Effector memory CD4-positive, alpha-beta T cell (primary cell): ENCODE measurements around the gene CWF19L2.
"Not testable (repeated sequence)": the region's sequence is repeated elsewhere in the genome, so short reads cannot be mapped to it uniquely, and the experiment has no call there.

Experiments used
- DNase-seq, 3 donors: peaks; one replicate each; pipeline ENCODE4 v3.0.0-alpha.2; 2020
- H3K27ac ChIP-seq: 2 replicates; pipeline ENCODE4 v1.7.0; 2013; ENCODE audit warnings: mild to moderate bottlenecking, low read length, moderate library complexity; ENCODE audit not compliant: insufficient read depth, poor library complexity, severe bottlenecking
- H3K27me3 ChIP-seq: replicated peaks from 2 replicates; pipeline ENCODE4 v1.7.0; 2013; ENCODE audit warnings: mild to moderate bottlenecking, low read length; ENCODE audit not compliant: insufficient read depth, control insufficient read depth, poor library complexity, severe bottlenecking
- H3K36me3 ChIP-seq: 2 replicates; pipeline ENCODE4 v1.7.0; 2013; ENCODE audit warnings: mild to moderate bottlenecking, low read length, moderate library complexity; ENCODE audit not compliant: control insufficient read depth, insufficient read depth
- H3K4me1 ChIP-seq: 2 replicates; pipeline ENCODE4 v1.7.0; 2013; ENCODE audit warnings: low read length, mild to moderate bottlenecking; ENCODE audit not compliant: control insufficient read depth, insufficient read depth, poor library complexity, severe bottlenecking
- H3K4me3 ChIP-seq: 2 replicates; pipeline ENCODE4 v1.7.0; 2013; ENCODE audit warnings: low read length, low read depth, mild to moderate bottlenecking; ENCODE audit not compliant: insufficient read depth, poor library complexity, severe bottlenecking
- H3K9me3 ChIP-seq: 2 replicates; pipeline ENCODE4 v1.7.0; 2013; ENCODE audit warnings: mild to moderate bottlenecking, low read length, moderate library complexity; ENCODE audit not compliant: control insufficient read depth

CWF19L2 gene

GRCh38 chr11:107392611-107393010 is 65.0 kb downstream of the CWF19L2 start:
- Histone ChIP-seq H3K27ac (no peak overlapping the region), H3K4me3 (no peak overlapping the region), H3K9me3 (no peaks in the 10 kb centered on the region), H3K4me1 (no peaks in the 10 kb centered on the region), H3K27me3 (no peaks in the 10 kb centered on the region), H3K36me3 (peaks cover 39% of the 10 kb centered on the region)
- DNase-seq = no peak

DNA sequence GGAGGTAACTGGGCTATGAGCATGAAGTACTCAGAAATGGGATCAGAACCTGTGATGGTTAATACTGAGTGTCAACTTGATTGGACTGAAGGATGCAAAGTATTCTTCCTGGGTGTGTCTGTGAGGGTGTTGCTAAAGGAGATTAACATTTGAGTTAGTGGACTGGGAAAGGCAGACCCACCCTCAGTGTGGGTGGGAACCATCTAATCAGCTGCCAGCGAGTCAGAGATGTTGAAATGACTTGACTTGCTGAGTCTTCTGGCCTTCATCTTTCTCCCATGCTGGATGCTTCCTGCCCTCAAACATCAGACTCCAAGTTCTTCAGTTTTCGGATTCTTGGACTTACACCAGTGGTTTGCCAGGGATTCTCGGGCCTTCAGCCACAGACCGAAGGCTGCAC is 66.9 kb downstream of the CWF19L2 start:
- H3K27me3 ChIP-seq, H3K4me1 ChIP-seq, H3K27ac ChIP-seq, H3K9me3 ChIP-seq, DNase-seq, H3K4me3 ChIP-seq: not testable (repeated sequence)
- H3K36me3 ChIP-seq = peaks cover 34% of the 10 kb centered on the region

GRCh38 chr11:107387666-107388065 is 70.0 kb downstream of the CWF19L2 start:
- no peaks in the 10 kb centered on the region for H3K27me3 ChIP-seq
- no peak overlapping the region for H3K4me3 ChIP-seq
- H3K36me3 ChIP-seq = peaks cover 34% of the 10 kb centered on the region
- no peak for DNase-seq
- no peaks in the 10 kb centered on the region for H3K4me1 ChIP-seq
- H3K9me3 ChIP-seq = no peaks in the 10 kb centered on the region
- H3K27ac ChIP-seq = no peak overlapping the region

- Histone ChIP-seq H3K4me1 (no peaks in the 10 kb centered on the region), H3K4me3 (no peak overlapping the region), H3K9me3 (no peaks in the 10 kb centered on the region), H3K27ac (no peak overlapping the region), H3K36me3 (peaks cover 21% of the 10 kb centered on the region), H3K27me3 (no peaks in the 10 kb centered on the region)
- no peak for DNase-seq
Observed at GRCh38 chr11:107385361-107385981, 72.2 kb downstream of the CWF19L2 start.

DNA sequence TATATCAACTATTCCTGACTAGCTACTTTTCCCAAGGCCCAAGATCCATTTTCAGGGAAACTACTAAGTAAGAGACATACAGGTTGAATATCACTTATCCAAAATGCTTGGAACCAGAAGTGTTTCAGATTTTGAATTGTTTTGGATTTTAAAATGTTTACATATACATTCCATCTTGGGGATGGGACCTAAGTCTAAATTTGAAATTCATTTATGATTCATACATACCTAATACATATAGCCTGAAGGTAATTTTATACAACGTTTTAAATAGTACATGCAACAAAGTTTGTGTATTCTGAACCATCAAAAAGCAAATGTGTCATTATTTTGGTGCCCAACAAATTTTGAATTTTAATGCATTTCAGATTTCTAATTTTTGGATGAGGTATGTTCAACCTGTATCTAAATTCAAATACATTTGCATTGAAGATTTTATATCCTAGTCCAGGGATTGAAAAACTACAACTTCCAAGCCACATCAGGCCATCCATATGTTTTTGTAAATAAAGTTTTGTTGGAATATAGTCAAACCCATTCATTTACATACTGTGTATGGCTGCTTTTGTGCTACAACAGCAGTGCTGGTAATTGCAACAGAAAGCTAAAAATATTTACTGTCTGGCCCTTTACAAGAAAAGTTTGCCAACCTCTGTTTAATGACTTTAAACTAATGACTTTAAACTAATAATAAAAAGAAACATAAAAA is 73.3 kb downstream of the CWF19L2 start:
- DNase-seq = no peak
- no peaks in the 10 kb centered on the region for H3K4me1 ChIP-seq

DNA sequence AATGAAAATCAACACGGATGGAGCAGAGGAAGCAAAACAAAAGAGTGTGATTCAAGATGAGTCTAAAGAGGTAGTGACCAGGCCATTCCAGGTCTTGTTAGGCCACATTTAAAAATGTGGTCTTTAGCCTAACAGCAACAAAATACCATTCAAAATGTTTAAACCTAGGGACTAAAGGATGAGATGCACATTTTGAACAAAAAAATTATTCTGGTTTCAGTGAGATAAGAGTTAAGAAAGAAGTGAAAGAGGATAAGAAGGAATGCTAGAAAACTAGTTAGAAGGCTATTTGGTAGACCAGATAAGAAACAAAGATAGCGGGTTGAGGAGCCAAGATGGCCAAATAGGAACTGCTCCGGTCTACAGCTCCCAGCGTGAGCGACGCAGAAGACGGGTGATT is 85.2 kb downstream of the CWF19L2 start:
- no peak for DNase-seq
- Histone ChIP-seq H3K9me3 (no peaks in the 10 kb centered on the region), H3K27me3 (no peaks in the 10 kb centered on the region), H3K27ac (no peak overlapping the region), H3K4me1 (no peaks in the 10 kb centered on the region), H3K4me3 (no peak overlapping the region), H3K36me3 (no peaks in the 10 kb centered on the region)

More for the DNA sequence above, 73.3 kb downstream of the CWF19L2 start:
- Histone ChIP-seq H3K9me3 (no peaks in the 10 kb centered on the region), H3K27ac (no peak overlapping the region), H3K27me3 (no peaks in the 10 kb centered on the region), H3K36me3 (peaks cover 14% of the 10 kb centered on the region), H3K4me3 (no peak overlapping the region)

DNA sequence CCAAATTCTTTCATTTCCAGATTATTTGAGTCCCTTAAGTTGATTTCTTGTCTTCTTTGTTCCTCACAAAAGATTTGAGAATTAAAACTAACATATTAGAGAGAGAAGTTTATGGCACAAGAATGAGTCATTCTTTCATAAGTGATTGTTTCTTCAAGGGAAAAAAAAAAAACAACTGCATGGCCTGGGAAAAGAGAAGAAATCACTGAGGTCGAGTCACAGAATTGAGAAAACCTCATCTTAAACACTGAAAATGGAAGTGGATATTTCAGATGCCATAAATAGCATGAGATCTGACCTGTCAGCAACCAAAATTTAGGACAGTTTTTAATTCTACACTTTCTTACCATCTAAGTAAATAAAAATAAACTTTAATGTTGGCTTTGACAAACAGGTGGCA is 87.2 kb downstream of the CWF19L2 start:
- H3K27me3 ChIP-seq = no peaks in the 10 kb centered on the region
- no peaks in the 10 kb centered on the region for H3K36me3 ChIP-seq
- DNase-seq = no peak
- no peaks in the 10 kb centered on the region for H3K9me3 ChIP-seq
- H3K4me3 ChIP-seq = no peak overlapping the region
- H3K27ac ChIP-seq = no peak overlapping the region
- H3K4me1 ChIP-seq = no peaks in the 10 kb centered on the region

DNA sequence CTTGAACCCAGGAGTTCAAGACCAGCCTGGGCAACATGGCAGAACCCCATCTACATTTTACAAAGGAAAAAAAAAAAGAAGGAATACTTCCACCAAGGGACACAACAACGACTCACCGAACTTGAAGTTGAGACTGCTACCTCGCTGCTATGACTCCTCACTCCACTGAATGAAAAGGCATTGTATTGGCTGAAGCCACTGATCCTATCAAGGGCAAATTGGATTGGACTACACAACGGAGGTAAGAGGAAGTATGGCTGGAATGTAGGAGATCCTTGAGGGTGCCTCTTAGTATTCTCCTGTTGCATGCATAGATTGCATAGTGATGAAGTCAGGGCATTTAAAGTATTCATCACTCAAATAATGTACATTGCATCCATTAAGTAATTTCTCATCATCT is 97.9 kb downstream of the CWF19L2 start:
- Histone ChIP-seq H3K27ac (no peak overlapping the region), H3K4me3 (no peak overlapping the region), H3K36me3 (no peaks in the 10 kb centered on the region), H3K9me3 (no peaks in the 10 kb centered on the region), H3K27me3 (no peaks in the 10 kb centered on the region), H3K4me1 (no peaks in the 10 kb centered on the region)
- DNase-seq = no peak

DNA sequence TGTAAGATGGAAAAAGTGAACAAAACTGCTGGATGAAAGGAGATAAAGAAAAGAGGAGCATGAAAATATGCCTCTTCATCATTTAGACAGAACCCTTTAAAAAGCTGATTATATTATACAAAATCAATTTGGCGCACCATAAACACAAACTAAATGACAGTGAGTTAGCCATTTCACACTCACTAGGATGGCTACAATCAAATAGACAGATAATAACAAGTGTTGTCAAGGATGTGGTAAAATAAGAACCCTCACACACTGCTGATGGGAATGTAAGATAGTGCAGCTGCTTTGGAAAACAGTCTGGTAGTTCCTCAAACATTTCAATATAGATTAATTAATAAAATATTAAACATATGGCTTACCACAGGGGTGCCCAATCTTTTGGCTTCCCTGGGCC is 99.7 kb downstream of the CWF19L2 start:
- H3K27ac ChIP-seq = no peak overlapping the region
- DNase-seq = no peak
- no peak overlapping the region for H3K4me3 ChIP-seq
- H3K36me3 ChIP-seq = peaks cover 4% of the 10 kb centered on the region
- no peaks in the 10 kb centered on the region for H3K9me3 ChIP-seq
- H3K27me3 ChIP-seq = no peaks in the 10 kb centered on the region
- no peaks in the 10 kb centered on the region for H3K4me1 ChIP-seq

- no peak overlapping the region for H3K4me3 ChIP-seq
- H3K27ac ChIP-seq = no peak overlapping the region
- H3K36me3 ChIP-seq = peaks cover 7% of the 10 kb centered on the region
- no peaks in the 10 kb centered on the region for H3K4me1 ChIP-seq
- H3K27me3 ChIP-seq = no peaks in the 10 kb centered on the region
- no peak for DNase-seq
- H3K9me3 ChIP-seq = no peaks in the 10 kb centered on the region
Observed at GRCh38 chr11:107354780-107355179, 102.8 kb downstream of the CWF19L2 start.
